Ovary (tissue), 3 donors: ENCODE results near the gene ADCY6.

Experiments
- CTCF ChIP-seq, 3 donors: fragments of 450-650 bp in 2 of 3; fragments of 200-600 bp in 1 of 3; IDR thresholded peaks; one replicate each; pipeline versions ENCODE4 v1.5.1 to v1.8.0; 2016 to 2022; ENCODE audit warnings: antibody characterized with exemption in 3 of 3, mild to moderate bottlenecking in 1 of 3
- EP300 ChIP-seq: sonication (generic); formaldehyde crosslinking; IDR thresholded peaks from one replicate; pipeline ENCODE4 v1.6.1; 2017; ENCODE audit warnings: antibody characterized with exemption
- POLR2A ChIP-seq: fragments of 450-650 bp; IDR thresholded peaks from one replicate; pipeline ENCODE4 v1.6.1; 2017; ENCODE audit warnings: antibody characterized with exemption, mild to moderate bottlenecking, moderate library complexity
- donor health status: DM: no; HTN: no; CAD: no.

- TF ChIP-seq POLR2A (no peak), CTCF (IDR thresholded peaks at IDR 0.05) (no peak), EP300 (no peak)
These were observed 932 bp downstream of the ADCY6 start for GRCh38 chr12:48787791-48788523.
